Thyroid gland (tissue), 4 donors: Measurements from ENCODE around the gene LLPH.

Source experiments
- CTCF ChIP-seq, 6 experiments: fragments of 200-600 bp in 3 of 6; fragments of 450-650 bp in 3 of 6; sonication (generic) in 3 of 6; IDR thresholded peaks; one replicate each; pipeline ENCODE4 v1.5.1; 2016 to 2019; ENCODE audit warnings: antibody characterized with exemption in 6 of 6, mild to moderate bottlenecking in 2 of 6, inconsistent platforms in 1 of 6, moderate library complexity in 1 of 6
- POLR2A ChIP-seq, 2 donors: fragments of 450-650 bp; IDR thresholded peaks; one replicate each; pipeline ENCODE4 v1.6.1; 2017; ENCODE audit warnings: antibody characterized with exemption in 2 of 2, mild to moderate bottlenecking in 2 of 2, moderate library complexity in 1 of 2

- TF ChIP-seq CTCF (IDR thresholded peaks at IDR 0.05) (no peak), POLR2A (IDR thresholded peaks at IDR 0.05) (no peak)
Observed at GRCh38 chr12:66152732-66153131, 22.2 kb upstream of the LLPH start.
